Activated CD4-positive, alpha-beta T cell treated with anti-CD3 and anti-CD28 coated beads for 24 hours (primary cell): ENCODE measurements around the gene PLEKHA1.

Source experiments
- DNase-seq, 2 donors: peaks; one replicate each; pipeline ENCODE4 v3.0.0-alpha.2; 2020; ENCODE audit warnings: low read depth in 2 of 2

PLEKHA1 gene

DNA sequence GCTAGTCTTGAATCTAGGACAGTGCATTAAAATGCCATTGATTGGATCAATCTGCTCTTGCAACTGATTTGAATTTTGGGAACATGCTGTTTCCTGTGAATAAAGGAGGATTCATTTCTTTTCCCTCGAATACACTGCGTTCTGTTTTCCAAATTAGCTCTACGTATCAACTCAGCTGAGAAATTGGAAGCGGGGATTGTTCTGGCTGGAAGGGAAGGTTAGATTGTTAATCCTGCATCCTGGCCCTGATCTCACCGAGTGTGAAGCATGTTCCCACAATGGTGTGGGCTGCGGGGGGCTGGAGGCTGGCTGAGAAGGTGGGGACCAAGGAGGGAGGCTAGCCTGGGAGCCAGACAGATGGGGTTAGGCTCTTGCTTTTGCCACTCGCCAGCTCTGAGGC, 104.5 kb downstream of the PLEKHA1 start:
- no peak for DNase-seq

DNA sequence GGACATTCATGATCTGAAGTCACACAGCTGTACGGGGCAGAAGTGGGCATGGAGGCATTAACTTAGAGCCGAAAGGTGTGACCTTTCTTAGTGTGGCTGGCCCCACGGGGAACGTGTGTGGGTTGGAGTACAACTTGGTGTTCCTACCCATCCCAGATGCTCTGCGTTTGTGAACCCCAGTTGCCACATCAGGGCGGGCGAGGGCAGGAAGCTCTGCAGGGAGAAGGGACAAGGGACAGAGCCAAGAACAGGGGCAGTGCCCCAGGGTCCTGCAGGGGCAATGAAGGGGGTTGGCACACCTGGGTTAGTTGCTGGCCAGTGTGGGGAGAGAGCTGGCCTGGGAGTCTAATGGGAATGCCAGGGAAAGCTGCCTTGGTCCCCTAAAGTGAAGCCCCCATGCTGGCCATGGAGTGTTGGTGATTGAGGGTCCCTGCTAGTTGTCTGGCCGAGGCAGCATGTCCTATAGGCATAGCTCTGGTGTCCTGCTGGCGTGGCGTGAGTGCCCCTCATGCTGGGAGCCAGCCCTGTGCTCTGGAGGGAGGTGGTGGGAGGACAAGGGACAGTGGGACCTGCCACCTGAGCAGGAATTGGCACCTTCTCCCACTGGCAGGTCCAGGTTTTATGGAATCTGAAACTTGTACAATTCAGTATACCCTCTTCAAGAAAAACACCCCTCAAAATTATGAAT, 105.8 kb downstream of the PLEKHA1 start:
- DNase-seq = no peak

DNA sequence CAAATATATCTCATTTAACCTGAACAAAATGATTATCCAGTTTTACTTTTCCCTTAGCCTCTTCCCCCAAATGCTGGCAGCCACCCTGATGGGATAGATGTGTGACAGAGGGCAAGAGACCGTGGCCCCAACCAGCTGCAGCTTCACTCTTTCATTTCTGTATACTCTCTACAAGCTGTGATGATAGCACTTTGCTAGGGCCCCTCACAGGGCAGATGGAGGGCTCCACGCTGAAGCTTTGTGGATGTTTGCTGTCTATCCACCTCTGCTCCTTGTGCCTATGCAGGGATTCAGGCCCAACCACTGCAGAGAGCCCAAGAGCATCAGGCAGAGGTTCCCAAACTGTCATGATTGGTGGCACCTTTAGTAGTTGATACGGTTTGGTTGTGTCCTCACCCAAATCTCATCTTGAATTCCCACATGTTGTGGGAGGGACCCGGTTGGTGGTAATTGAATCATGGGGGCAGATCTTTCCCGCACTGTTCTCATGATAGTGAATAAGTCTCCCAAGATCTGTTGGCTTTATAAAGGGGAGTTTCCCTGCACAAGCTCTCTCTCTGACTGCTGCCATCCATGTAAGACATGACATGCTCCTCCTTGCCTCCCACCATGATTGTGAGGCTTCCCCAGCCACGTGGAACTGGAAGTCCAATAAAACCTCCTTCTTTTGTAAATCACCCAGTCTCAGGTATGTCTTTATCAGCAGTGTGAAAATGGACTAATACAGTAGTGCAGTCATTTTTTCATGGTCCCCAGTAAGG, 107.0 kb downstream of the PLEKHA1 start:
- DNase-seq = no peak
